ENCODE measurements around the gene CFAP119. TPM values are rescaled to one million over a fixed set of nuclear protein-coding genes. Genes with fewer than 3 reads are reported as not detected.

The CFAP119 gene
- total and polyA plus RNA-seq, 2 experiments from 2014 or later = 2.2 to 5.2 TPM

GRCh38 chr16:30780549-30780948, 18.7 kb upstream of the CFAP119 start:
- peaks cover 27% of the 10 kb centered on the region for H3K36me3 Mint-ChIP-seq (ENCODE audit: low read depth)
- H3F3A ChIP-seq (replicated peaks; ENCODE audit: low read depth) = peaks cover 11% of the 10 kb centered on the region; the same call in 1 of the 2 replicates
- no peaks in the 10 kb centered on the region for H3K27me3 ChIP-seq (ENCODE audit: insufficient read depth)
- H3K9me2 ChIP-seq (ENCODE audit: insufficient read depth) = no peaks in the 10 kb centered on the region
- peaks cover 30% of the 10 kb centered on the region for H3K4me1 Mint-ChIP-seq
- peaks cover 8% of the 10 kb centered on the region; the same call in 1 of the 2 replicates for H3K79me2 ChIP-seq (replicated peaks; ENCODE audit: insufficient read depth)
- no peaks in the 10 kb centered on the region for H3K9me3 Mint-ChIP-seq
- no peaks in the 10 kb centered on the region; the same call in 1 of the 2 replicates for H3K4me1 ChIP-seq (ENCODE audit: insufficient read depth)
- no peak overlapping the region for H3K4me3 Mint-ChIP-seq
- H4K20me1 ChIP-seq (replicated peaks; ENCODE audit: insufficient read depth) = peaks cover 5% of the 10 kb centered on the region
- H2AFZ ChIP-seq = no peak overlapping the region
- peaks cover 35% of the 10 kb centered on the region for H3K27me3 Mint-ChIP-seq (ENCODE audit: insufficient read depth, low read depth, poor library complexity)
- no peak overlapping the region for H3K27ac Mint-ChIP-seq
- no peak for TF ChIP-seq EZH2phosphoT487 (IDR thresholded peaks at IDR 0.05; ENCODE audit: unreplicated experiment)
- TF ChIP-seq POLR2AphosphoS5 (IDR thresholded peaks at IDR 0.05; ENCODE audit: low read depth) = no peak
- TF ChIP-seq ZNF462 (CRISPR knock-in tag; IDR thresholded peaks at IDR 0.05) = no peak
- TF ChIP-seq JUNB (IDR thresholded peaks at IDR 0.05; ENCODE audit: unreplicated experiment) = no peak
- no peak for TF ChIP-seq ZNF114 (CRISPR knock-in tag; IDR thresholded peaks at IDR 0.05)
- no peak for TF ChIP-seq EZH2 (IDR thresholded peaks at IDR 0.05; ENCODE audit: low read depth, unreplicated experiment)
- no peak for TF ChIP-seq NANOG (IDR thresholded peaks at IDR 0.05; ENCODE audit: borderline replicate concordance)
- TF ChIP-seq STAT1 (IDR thresholded peaks at IDR 0.05; ENCODE audit: unreplicated experiment) = no peak
- no peak for TF ChIP-seq REST (IDR thresholded peaks at IDR 0.05; ENCODE audit: unreplicated experiment)
- TF ChIP-seq CTCF (conservative IDR thresholded peaks at IDR 0.05; ENCODE audit: low read depth in 2 of 2) = no peak
- no peak for TF ChIP-seq ZNF331 (CRISPR knock-in tag; IDR thresholded peaks at IDR 0.05; ENCODE audit: low read depth)
- TF ChIP-seq ETS1 (IDR thresholded peaks at IDR 0.05) = no peak
- no peak for TF ChIP-seq CREB1 (CRISPR knock-in tag; IDR thresholded peaks at IDR 0.05; ENCODE audit: low read depth)
- H3K27ac ChIP-seq (ENCODE audit: low read depth) = no peak overlapping the region
- no peak overlapping the region for H3K4me2 ChIP-seq
- peaks cover 3% of the 10 kb centered on the region; the same call in 1 of the 2 replicates for H3K36me3 ChIP-seq (ENCODE audit: insufficient read depth)
- ATAC-seq (no peak), DNase-seq (ENCODE audit: low spot score) (no peak)
- H3K4me3 ChIP-seq = no peak overlapping the region

Measured in GM23338 (cell line).